HepG2 (cell line): ENCODE results near the gene B3GNT8. TPM values are rescaled to one million over a fixed set of nuclear protein-coding genes. Genes with fewer than 3 reads are reported as not detected.

ENCODE experiments used
- AHDC1 ChIP-seq: sonication (generic); formaldehyde crosslinking; IDR thresholded peaks from 2 replicates; pipeline ENCODE4 v1.5.1; 2020; ENCODE audit warnings: mild to moderate bottlenecking, missing genetic modification reagents, borderline replicate concordance
- HBP1 ChIP-seq: IDR thresholded peaks from 2 replicates; pipeline ENCODE4 v1.6.1; 2016; ENCODE audit warnings: low read depth, control low read depth
- HNRNPLL ChIP-seq: fragments of 200-400 bp; formaldehyde crosslinking; IDR thresholded peaks from 2 replicates; pipeline ENCODE4 v1.6.1; 2017; ENCODE audit warnings: mild to moderate bottlenecking, low read depth, low read length; ENCODE audit not compliant: poor library complexity, severe bottlenecking
- NAIF1 ChIP-seq: sonication (generic); formaldehyde crosslinking; IDR thresholded peaks from 2 replicates; pipeline ENCODE4 v1.5.0; 2020; ENCODE audit warnings: mild to moderate bottlenecking, missing genetic modification reagents, borderline replicate concordance
- NFIB ChIP-seq: sonication (generic); formaldehyde crosslinking; IDR thresholded peaks from 2 replicates; pipeline ENCODE4 v1.9.0; 2021; ENCODE audit warnings: missing genetic modification reagents, mild to moderate bottlenecking, borderline replicate concordance
- ZNF577 ChIP-seq: sonication (generic); formaldehyde crosslinking; IDR thresholded peaks from 2 replicates; pipeline ENCODE4 v1.4.0; 2020; ENCODE audit warnings: mild to moderate bottlenecking, low read depth, missing genetic modification reagents, borderline replicate concordance
- ZSCAN9 ChIP-seq: IDR thresholded peaks from 2 replicates; pipeline ENCODE4 v1.6.1; 2016; ENCODE audit warnings: borderline replicate concordance
- polyA plus RNA-seq, 8 experiments: library from polyadenylated mRNA; depleted of rRNA in 3 of 8; stranded (reverse) in 7 of 8; unstranded in 1 of 8; fragments of >200 nt; fragmentation: Illumina TruSeq in 4 of 8; extraction: Trizol in 4 of 8; gene quantifications; 2 replicates each; pipeline versions ENCODE4 v1.2.1 to v1.2.3, GENCODE V29; 2011 to 2016; ENCODE audit warnings: low read depth in 4 of 8, missing spikeins in 1 of 8, mixed read lengths in 1 of 8; ENCODE audit not compliant: insufficient read depth in 1 of 8
- total RNA-seq, 5 experiments: library from RNA; depleted of rRNA; stranded (reverse); fragments of >200 nt; fragmentation: Illumina TruSeq; extraction: Trizol; gene quantifications; 2 replicates each; pipeline ENCODE4 v1.2.3, GENCODE V29; 2016; ENCODE audit warnings: low read depth in 1 of 5

Gene B3GNT8
- total and polyA plus RNA-seq, 2 of the 13 experiments (the other 11 are each of a cell fraction or from before 2014, with no cell fraction given): 0.26 to 1.9 TPM

- no peak for TF ChIP-seq HNRNPLL
- no peak for TF ChIP-seq NAIF1 (CRISPR knock-in tag)
- TF ChIP-seq NFIB (CRISPR knock-in tag): no peak
- TF ChIP-seq ZNF577 (CRISPR knock-in tag): no peak
- no peak for TF ChIP-seq AHDC1 (CRISPR knock-in tag)
- TF ChIP-seq ZSCAN9: 0 out of 2 replicates have a peak, but pooled peaks have one; percentile 23
- TF ChIP-seq HBP1 (CRISPR knock-in tag): no peak
These were observed 22.1 kb upstream of the B3GNT8 start (continued) for GRCh38 chr19:41449079-41449864.
